GM18858 (cell line): ENCODE data around the gene FOXD4L5.
"Not testable (repeated sequence)": the region's sequence is repeated elsewhere in the genome, so short reads cannot be mapped to it uniquely, and the experiment has no call there.

ENCODE experiments used
- ATAC-seq: cut with Tn5 transposase; IDR thresholded peaks from one replicate; pipeline ENCODE4 v1.9.1; 2021; ENCODE audit not compliant: unreplicated experiment

FOXD4L5 gene

DNA sequence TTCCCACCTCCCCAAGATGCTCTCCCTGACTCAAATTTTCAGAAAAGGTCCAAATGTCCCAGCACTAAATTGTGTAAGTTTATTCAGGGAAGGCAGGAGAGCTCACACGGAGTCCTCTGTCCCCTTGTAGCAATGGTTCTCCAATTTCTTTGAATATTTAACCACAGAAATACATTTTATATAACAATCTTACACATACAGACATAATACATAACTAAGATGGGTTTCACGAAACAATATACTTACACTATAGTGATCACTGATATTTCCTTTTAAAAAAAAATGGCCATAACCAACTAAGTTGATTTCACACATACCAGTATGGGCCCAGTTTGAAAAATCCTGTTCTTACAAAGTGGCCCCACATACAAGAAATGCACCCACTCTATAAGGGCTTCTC is at the start of gene FOXD4L5:
FOXD4L5 (minus strand) TSS at position 101 of the 400 bp plus-strand sequence. CDS start 832 bp downstream, outside the sequence.
- not testable (repeated sequence) for ATAC-seq

DNA sequence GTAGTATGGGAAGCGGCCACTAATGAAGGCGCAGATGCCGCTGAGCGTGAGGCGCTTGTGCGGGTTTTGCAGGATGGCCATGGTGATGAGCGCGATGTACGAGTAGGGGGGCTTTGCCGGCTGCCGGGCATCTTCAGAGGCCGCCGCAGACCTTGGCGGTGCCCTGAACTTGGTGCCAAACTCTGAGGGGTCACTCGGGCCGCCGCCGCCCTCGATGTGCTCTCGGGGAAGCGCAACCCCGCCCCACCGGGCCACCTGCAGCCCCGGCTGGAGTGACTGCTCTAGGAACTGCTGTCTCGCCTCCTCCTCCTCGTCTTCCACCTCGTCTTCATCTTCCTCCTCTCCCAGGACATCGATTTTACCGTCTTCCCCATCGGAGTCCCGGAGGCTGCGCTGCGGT is 1.1 kb downstream of the FOXD4L5 start:
- not testable (repeated sequence) for ATAC-seq

DNA sequence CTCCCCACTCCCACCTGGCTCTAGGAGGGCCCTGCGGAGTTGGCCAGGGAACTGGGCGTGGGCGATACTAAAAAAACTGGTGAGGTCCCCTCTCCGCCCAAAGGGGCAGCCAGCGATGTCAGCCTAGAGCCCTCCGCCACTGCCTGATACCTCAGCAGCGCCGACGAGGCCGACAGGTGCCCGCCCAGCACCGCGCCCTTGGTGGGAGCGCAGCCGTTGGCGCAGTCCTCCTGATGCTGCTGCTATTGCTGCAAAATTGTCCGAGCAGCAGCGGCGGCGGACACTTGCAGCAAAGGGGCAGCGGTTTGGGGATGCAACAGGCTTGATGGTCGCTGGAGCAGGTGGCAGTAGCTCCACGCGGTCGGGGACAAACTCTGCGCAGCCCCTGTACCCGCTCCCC is 2.0 kb downstream of the FOXD4L5 start:
- ATAC-seq = not testable (repeated sequence)
